Fibroblast of the conjunctiva (primary cell): ENCODE results near the gene KDM4C.

Experiments
- DNase-seq: peaks from one replicate; pipeline ENCODE4 v3.0.0-alpha.2; 2010; ENCODE audit warnings: low read depth

KDM4C gene

GRCh38 chr9:6869081-6869948 lies 111.5 kb downstream of the KDM4C start:
- DNase-seq, result no peak

- no peak for DNase-seq
Observed at GRCh38 chr9:6870149-6870548, 112.4 kb downstream of the KDM4C start.

- no peak for DNase-seq
Observed at GRCh38 chr9:6870650-6871477, 113.1 kb downstream of the KDM4C start.

GRCh38 chr9:6873857-6874256 lies 116.1 kb downstream of the KDM4C start:
- no peak for DNase-seq

- DNase-seq, result no peak
Observed at GRCh38 chr9:6876195-6876894, 118.6 kb downstream of the KDM4C start.

- DNase-seq, result no peak
Observed at GRCh38 chr9:6877671-6878161, 119.9 kb downstream of the KDM4C start.

GRCh38 chr9:6880626-6881025 lies 122.9 kb downstream of the KDM4C start:
- no peak for DNase-seq

- DNase-seq, result no peak
Observed at GRCh38 chr9:6884101-6884500, 126.3 kb downstream of the KDM4C start.

GRCh38 chr9:6884990-6885389 lies 127.2 kb downstream of the KDM4C start:
- DNase-seq, result no peak

GRCh38 chr9:6887051-6887450 lies 129.3 kb downstream of the KDM4C start:
- no peak for DNase-seq

- no peak for DNase-seq
Observed at GRCh38 chr9:6889868-6890267, 132.1 kb downstream of the KDM4C start.

GRCh38 chr9:6893350-6894131 lies 135.8 kb downstream of the KDM4C start:
- no peak for DNase-seq

GRCh38 chr9:6894135-6894534 lies 136.4 kb downstream of the KDM4C start:
- no peak for DNase-seq

- DNase-seq, result no peak
Observed at GRCh38 chr9:6895754-6896153, 138.0 kb downstream of the KDM4C start.

GRCh38 chr9:6896562-6896961 lies 138.8 kb downstream of the KDM4C start:
- DNase-seq, result no peak

- no peak for DNase-seq
Observed at GRCh38 chr9:6897207-6897822, 139.5 kb downstream of the KDM4C start.

GRCh38 chr9:6897898-6898302 lies 140.1 kb downstream of the KDM4C start:
- DNase-seq, result no peak

- no peak for DNase-seq
Observed at GRCh38 chr9:6899274-6899673, 141.5 kb downstream of the KDM4C start.

- DNase-seq, result no peak
Observed at GRCh38 chr9:6900440-6900883, 142.7 kb downstream of the KDM4C start.

- DNase-seq, result no peak
Observed at GRCh38 chr9:6901180-6901579, 143.4 kb downstream of the KDM4C start.

GRCh38 chr9:6902423-6902822 lies 144.7 kb downstream of the KDM4C start:
- DNase-seq, result no peak
